ENCODE data around the gene SIAH3. TPM values are rescaled to one million over a fixed set of nuclear protein-coding genes. Genes with fewer than 3 reads are reported as not detected.

Gene SIAH3
- total and polyA plus RNA-seq, 8 donors, result 0.07 to 0.20 (median 0.11) TPM; not detected in 1

DNA sequence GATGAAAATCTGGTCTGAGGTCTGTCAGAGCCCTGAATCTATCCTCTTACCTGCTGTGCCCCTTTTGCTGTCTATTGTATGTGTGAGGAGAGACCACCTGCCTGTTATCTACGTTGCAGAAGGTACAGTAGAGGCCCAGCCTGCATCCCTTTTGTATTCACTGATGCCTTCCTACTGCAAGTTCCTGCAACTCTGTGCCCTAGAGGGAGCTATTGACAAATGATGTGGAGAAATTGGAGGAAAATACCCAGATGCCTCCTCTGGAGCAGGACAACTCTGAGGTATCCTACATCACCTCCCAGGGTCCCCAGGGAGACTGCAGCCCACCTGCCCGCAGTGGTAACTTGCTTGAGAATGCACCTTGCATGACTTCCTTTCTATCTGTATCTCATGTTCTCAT, 33.7 kb downstream of the SIAH3 start:
- DNase-seq (no peak), ATAC-seq (no peak)
- Histone ChIP-seq H3K27ac (no peak overlapping the region), H3K27me3 (no peaks in the 10 kb centered on the region), H3K4me3 (no peak overlapping the region), H3K4me1 (no peaks in the 10 kb centered on the region), H3K36me3 (no peaks in the 10 kb centered on the region), H3K9me3 (peaks cover 0 to 5% of the 10 kb centered on the region in 2 donors)
- TF ChIP-seq, protein P1, sequence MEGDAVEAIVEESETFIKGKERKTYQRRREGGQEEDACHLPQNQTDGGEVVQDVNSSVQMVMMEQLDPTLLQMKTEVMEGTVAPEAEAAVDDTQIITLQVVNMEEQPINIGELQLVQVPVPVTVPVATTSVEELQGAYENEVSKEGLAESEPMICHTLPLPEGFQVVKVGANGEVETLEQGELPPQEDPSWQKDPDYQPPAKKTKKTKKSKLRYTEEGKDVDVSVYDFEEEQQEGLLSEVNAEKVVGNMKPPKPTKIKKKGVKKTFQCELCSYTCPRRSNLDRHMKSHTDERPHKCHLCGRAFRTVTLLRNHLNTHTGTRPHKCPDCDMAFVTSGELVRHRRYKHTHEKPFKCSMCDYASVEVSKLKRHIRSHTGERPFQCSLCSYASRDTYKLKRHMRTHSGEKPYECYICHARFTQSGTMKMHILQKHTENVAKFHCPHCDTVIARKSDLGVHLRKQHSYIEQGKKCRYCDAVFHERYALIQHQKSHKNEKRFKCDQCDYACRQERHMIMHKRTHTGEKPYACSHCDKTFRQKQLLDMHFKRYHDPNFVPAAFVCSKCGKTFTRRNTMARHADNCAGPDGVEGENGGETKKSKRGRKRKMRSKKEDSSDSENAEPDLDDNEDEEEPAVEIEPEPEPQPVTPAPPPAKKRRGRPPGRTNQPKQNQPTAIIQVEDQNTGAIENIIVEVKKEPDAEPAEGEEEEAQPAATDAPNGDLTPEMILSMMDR (IDR thresholded peaks at IDR 0.05), result no peak
- intact Hi-C loops (cut with DNase I), result no loop called here

DNA sequence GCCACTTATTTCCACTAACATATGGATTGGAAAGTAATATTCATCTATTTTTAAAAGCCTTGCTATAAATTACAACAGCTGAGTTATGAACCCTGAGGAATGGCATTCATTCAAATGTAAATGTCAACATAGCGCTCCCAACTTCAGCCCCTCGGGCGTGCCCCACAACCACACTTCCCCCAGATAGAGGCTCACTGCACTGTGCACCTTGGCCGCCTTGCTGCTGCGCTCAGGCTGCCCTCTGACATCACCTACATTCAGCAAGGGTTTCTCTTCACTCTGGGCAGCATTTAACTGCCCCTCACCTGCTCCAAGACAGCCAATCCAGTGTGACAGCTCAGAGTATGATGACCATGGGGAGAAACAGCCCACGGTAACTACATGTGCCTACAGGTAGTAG, 35.1 kb downstream of the SIAH3 start:
- H3K4me1 ChIP-seq, result no peaks in the 10 kb centered on the region
- no peak for DNase-seq
- no peak for ATAC-seq
- H3K27me3 ChIP-seq, result no peaks in the 10 kb centered on the region
- intact Hi-C loops (cut with DNase I), result no loop called here
- H3K9me3 ChIP-seq, result peaks cover 0 to 5% of the 10 kb centered on the region in 2 donors
- TF ChIP-seq, protein P1 (IDR thresholded peaks at IDR 0.05), result no peak
- no peak overlapping the region for H3K4me3 ChIP-seq
- H3K27ac ChIP-seq, result no peak overlapping the region
- no peaks in the 10 kb centered on the region for H3K36me3 ChIP-seq

DNA sequence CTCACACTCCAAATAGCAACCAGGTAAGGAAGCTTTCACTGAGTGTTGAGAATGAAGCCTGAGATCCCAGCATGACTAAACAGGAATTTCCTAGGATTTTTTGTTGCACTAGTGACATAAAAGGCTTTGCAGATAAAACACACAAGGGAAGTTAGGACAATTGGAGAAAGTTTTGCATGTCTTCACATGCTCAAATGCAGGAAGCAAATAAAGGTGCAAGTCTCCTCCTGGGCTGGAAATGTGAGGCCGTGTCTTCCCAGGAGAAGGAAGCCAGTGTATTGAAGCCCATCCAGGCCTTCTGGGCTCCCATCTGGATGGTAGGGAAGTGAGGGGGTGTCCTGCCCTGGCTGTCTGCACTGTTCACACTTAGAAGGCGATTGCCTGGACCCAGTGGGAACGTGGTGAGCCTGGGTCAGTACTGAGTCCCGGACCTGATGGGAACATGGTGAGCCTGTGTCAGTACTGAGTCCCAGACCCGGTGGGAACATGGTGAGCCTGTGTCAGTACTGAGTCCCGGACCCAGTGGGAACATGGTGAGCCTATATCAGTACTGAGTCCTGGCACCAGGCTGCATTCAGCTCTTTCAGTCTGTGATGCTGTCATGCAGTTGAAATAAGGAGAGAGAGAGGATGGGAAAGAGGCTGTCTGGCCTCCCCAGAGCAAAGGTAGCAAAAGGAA, 38.7 kb downstream of the SIAH3 start:
- H3K4me3 ChIP-seq, result no peak overlapping the region
- no peak for ATAC-seq
- intact Hi-C loops (cut with DNase I), result no loop called here
- no peaks in the 10 kb centered on the region for H3K27me3 ChIP-seq
- H3K9me3 ChIP-seq, result no peaks in the 10 kb centered on the region
- no peaks in the 10 kb centered on the region for H3K4me1 ChIP-seq
- DNase-seq, result no peak
- H3K36me3 ChIP-seq, result no peaks in the 10 kb centered on the region
- no peak overlapping the region for H3K27ac ChIP-seq
- TF ChIP-seq, protein P1 (IDR thresholded peaks at IDR 0.05), result no peak

DNA sequence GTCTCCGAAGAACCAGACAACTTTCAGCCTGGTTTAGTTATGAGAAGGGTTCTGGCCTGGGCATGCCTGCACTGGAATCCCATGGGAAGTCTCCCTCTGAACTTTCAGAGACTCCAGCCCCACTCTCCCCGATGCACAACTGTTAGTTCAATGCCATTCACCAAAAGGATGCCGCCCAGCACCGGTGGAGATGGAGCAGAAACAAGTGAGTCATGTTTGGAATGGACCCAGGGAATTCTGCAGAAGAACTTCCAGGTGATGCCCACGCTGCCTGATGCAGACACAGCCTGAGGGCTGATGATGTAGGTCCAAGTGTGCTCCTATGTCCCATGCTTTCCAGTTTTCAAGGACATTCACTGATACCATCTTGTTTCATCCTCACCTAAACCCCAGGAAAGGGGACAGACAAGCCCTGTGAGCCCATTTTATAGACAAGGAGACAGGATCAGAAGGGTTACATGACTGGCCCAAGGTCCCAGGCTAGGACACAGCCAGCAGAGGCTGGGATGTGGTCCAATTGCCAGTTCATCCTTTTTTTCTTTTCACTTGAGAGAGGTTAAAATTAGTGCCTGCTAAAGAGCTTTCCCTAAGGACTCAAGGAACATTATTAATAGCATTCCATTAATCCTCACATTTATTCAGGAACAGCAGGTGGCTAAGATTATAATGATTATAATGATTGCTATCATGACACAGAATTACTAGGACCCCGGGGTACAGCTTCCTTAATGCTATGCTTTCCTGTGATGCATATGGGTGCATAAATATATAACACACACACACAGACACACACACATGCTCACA, 39.5 kb downstream of the SIAH3 start:
- intact Hi-C loops (cut with DNase I), result no loop called here
- ATAC-seq, result no peak
- Histone ChIP-seq H3K4me3 (no peak overlapping the region), H3K27ac (no peak overlapping the region), H3K27me3 (no peaks in the 10 kb centered on the region), H3K4me1 (no peaks in the 10 kb centered on the region), H3K9me3 (no peaks in the 10 kb centered on the region), H3K36me3 (no peaks in the 10 kb centered on the region)
- DNase-seq, result no peak
- TF ChIP-seq, protein P1 (IDR thresholded peaks at IDR 0.05), result no peak

DNA sequence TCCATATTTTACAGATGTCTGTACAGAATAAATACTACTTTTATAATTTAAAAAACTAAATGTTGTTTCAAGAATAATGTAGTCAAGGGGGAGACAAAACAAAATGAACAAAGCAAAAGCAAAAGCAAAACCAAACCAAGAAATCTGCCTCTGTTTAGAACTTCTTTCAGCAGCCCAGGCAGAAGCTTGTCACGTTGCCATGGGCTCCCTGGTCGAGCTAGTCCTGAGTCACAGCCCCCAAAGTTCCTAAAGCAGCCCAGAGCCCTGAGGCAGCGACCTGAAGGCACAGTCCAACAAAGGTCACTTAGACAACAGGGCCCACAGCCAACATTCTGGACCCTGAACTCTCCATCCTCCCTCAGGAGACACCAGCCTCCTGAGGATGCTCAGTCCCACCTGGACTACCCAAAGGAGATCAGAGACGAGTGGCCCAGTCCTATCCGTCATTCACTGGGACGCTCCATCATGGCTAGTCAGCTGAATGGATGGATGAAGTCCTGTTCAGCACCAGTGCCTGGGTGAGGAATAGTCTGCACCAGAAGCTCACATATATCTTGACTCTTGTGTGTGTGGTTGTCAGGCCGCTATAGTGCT, 41.7 kb downstream of the SIAH3 start:
- TF ChIP-seq, protein P1 (IDR thresholded peaks at IDR 0.05), result no peak
- DNase-seq, result no peak
- no peak for ATAC-seq
- intact Hi-C loops (cut with DNase I), result no loop called here
- Histone ChIP-seq H3K4me3 (no peak overlapping the region), H3K4me1 (no peaks in the 10 kb centered on the region), H3K27me3 (no peaks in the 10 kb centered on the region), H3K36me3 (no peaks in the 10 kb centered on the region), H3K9me3 (no peaks in the 10 kb centered on the region), H3K27ac (no peak overlapping the region)

Measured in left lung (tissue), 10 donors.